Iris pigment epithelial cell (primary cell): Measurements from ENCODE around the gene ZNF532.
"Not testable (repeated sequence)": the region's sequence is repeated elsewhere in the genome, so short reads cannot be mapped to it uniquely, and the experiment has no call there.

Source experiments
- DNase-seq: peaks from one replicate; pipeline ENCODE4 v3.0.0-alpha.2; 2011; ENCODE audit warnings: low read depth

Gene ZNF532

DNA sequence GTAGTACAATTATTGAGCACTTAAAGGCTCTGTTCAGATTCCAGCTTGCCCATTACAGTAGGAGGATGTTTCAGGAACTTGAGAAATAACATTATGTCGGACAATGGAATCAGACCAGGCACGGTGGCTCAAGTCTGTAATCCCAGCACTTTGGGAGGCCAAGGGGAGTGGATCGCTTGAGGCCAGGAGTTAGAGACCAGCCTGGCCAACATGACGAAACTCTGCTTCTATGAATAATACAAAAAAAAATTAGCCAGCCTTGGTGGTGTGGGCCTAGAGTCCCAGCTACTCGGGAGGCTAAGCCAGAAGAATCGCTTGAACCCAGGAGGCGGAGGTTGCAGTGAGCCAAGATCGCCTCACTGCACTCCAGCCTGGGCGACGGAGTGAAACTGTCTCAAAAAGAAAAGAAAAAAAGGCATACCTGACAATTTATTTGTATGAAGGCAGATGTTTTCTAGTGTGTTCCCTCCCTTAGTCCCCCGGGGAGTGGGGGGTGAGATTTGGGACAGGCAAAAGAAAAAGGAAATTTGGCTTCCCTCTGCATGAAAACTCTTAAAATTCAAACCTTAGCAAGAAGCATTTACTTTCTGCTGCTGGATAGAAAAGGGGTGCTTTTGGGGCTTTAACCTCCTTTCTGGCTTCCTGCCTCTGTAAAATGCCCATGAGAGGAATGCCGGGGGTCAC is 13.7 kb upstream of the ZNF532 start:
- no peak for DNase-seq

DNA sequence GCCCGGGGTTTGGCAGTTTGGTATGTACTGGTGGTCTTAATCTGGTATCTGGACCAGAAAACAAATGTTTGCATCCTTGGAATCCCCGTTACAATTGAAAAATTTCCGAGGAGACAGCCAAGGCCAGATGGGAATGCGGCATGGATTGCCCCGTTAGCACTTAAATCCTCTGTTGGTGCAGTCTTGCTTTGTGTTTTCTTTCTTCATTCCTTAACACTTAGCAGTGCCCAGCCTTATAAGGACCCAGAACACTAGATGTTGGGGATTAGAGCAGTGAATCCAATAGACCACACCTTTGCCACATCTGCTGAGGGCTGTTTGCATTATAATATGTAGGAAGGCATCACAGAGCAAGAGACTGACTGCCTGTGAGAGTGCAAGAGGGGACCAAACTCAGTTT is 12.8 kb upstream of the ZNF532 start:
- DNase-seq = no peak

DNA sequence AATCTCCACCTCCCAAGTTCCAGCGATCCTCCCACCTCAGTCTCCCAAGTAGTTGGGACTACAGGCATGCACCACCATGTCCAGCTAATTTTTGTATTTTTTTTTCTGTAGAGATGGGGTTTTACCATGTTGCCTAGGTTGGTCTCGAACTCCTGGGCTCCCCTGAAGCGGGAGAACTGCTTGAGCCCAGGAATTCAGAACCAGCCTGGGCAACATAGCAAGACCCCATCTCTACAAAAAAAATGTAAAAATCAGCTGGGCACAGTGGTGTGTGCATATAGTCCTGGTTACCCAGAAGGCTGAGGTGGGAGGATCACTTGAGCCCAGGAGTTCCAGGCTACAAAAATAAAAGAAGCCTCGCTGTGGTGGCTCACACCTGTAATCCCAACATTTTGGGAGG is 12.0 kb upstream of the ZNF532 start:
- DNase-seq = no peak

DNA sequence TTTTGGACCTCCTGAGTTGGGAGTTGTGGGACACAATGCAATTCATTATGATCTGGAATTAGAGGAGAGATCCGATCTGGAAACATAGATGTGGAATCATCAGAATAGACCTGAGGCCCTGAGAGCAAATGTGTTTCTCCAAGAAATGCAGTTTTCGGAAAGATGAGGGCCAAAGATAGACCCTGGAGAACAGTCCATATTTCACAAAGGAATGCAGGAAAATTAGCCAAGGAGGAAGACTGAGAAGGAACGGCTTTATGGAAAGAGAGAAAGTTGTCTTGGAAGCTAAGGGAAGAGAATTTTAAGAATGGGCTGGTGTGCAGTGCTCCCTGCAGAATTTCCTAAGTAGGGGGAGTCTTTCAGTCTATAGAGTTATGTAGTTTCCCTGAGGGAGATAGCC is 11.1 kb upstream of the ZNF532 start:
- no peak for DNase-seq

DNA sequence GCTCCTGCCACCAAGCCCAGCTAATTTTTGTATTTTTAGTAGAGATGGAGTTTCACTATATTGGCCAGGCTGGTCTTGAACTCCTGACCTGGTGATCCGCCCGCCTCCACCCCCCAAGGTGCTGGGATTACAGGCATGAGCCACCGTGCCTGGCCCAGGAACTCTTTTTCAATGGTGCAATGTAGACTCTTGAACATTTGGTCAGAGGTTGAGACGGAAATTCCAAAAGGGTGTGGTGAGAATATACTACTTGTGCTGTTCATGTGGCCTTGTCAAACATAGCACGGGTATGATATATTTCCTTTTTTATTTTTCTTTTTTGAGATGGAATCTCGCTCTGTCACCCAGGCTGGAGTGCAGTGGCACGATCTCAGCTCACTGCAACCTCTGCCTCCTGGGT is 9.2 kb upstream of the ZNF532 start:
- not testable (repeated sequence) for DNase-seq

DNA sequence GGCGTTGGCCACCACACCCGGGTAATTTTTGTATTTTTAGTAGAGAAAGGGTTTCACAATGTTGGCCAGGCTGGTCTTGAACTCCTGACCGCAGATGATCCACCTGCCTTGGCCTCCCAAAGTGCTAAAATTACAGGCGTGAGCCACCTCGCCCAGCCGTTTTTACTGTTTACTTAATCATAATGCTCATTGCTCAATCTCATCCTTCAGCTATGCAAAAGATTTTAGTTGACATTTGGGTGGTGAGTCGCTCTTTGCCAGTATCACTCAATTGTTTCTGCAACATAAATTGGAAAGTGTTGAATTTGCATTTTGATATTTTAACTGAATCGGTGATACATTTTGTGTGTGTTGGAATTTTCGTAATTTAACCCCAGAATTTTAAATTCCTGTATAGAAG is 7.8 kb upstream of the ZNF532 start:
- peak; percentile 76 for DNase-seq

DNA sequence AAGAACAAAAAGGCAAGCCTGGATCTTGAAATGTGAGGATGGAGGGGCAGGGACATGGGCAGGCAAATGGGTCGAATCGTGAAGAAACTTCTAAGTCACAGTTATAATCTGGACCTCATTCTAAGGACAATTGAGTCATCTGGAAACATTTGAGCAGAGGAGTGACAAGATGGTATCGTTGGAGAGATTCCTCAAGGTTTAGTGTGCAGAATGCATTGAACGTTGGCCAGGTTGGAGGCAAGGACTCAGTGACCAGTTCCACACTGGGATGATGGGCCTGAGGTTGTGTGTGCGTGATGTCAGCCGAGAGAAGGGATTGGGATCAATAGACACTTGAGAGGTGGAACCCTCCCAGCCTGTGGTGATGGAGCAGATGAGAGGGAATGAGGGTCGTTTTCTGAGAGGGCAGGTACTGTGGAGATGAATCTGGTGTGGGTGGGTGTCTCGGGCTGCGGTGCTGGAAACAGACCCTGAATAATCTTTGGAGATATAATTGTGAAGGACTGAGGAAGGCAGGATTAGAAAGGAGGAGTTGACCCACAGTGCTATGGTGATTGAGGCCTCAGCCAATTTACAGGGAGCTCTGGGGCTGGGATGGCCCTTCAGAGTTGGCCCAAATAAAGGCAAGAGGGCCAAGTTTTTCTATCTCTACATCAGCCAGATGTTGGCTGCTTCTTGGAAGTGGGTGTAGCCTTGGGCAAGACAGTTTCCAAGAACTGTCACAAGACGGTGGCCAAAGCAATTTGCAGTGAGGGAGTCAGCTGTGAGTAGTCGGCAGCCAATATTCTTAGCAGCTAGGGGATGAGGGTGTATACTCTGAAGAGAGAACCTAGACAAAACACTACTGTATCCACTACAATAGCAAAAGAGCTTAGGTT is 5.8 kb upstream of the ZNF532 start:
- no peak for DNase-seq

DNA sequence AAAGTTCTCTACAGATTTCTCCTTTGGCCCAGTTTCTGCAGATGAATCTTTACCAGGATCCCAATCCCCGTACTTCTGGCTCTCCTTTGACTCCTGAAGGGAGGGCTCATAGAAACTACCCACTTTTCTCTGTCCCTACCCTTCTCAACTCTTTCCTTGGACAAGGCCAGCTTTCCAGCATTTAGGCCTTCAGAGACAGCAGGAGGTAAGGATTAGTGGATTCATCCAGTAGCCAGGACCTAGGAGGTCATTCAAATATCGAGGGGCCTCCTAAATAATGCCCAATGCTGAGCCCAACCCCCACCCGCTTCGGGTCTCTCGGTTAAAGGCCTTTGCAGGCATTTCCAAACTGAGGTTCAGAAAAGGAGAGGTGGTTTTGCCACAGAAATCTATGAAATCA is 4.8 kb upstream of the ZNF532 start:
- no peak for DNase-seq

DNA sequence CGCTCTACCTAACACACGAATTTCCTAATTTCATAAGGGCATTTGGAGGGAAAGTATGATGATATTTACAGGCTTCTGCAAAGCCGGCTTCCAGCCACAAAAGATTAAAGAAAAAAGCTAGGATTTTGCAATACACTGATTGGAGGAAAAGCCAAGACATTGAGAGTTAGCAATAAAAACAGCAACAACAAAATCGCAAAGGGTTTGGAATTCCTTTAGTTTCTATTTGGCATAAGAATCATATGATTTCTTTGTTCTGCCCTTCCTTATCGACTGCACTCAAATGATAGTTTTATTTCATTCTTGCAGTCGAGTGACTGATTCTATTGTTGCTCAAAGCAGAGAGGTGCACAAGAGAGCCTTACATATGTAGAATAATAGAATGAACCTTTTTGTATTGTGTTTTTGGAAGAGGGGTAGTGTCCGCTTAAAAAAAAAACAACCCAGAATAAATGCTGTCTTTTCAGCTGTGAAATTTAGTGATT is 3.9 kb upstream of the ZNF532 start:
- DNase-seq = no peak

DNA sequence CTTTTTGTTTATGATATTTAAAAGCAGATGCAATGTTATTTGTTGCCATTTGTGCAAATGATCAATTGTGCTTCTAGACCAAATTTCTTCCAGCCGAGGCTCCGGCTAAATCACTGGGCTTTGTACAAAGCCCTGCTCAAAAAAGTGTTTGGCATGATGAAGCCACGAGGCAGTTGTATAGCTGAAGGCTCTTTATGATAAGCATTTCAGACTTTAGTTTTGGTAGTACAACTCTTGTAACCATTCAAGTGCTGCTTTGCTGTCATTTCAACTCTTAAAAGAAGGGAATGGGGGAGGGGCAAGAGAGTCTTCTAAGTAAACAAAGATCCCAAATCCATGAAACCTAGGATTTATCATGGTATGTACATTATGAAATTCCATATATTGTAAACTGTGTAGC is 3.3 kb upstream of the ZNF532 start:
- DNase-seq = no peak

DNA sequence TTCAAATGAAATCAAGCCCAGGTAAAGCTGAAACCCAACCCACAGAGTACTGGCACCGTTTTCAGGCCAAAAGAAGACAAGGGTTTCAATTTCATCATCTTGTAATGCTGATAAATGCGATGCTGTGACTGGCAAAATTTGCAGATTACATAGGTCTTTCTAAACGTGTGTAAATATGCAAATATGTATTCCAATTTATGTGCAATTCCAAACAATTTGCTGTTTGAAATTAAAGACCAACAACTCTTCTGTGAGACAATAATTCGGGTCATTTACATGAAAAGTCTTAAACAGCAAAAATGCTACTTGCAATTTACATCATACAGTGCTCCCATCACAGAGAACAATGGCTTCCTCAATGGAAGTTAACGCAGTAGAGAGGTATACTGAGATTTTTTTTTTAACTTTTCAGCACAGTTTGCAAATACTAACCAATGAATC is 2.8 kb upstream of the ZNF532 start:
- DNase-seq = no peak

DNA sequence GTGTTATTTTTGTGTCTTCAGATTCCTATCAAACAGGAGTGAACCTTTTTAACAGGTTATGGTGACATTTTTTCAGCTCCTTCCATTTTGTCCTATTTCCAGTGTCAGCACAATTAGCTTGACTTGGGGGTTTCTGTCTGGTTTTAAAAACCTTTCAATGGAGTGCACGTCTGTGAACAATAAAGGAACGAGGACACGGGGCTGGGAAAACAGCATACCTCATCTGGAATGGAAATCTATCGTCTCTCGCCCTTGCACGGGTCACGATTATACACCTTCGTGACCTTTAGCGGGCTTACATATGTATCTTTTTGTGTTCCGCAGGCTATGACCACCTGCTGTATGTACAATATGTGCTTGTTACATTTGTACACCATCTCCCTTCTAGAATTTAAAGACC is 2.3 kb upstream of the ZNF532 start:
- no peak for DNase-seq

DNA sequence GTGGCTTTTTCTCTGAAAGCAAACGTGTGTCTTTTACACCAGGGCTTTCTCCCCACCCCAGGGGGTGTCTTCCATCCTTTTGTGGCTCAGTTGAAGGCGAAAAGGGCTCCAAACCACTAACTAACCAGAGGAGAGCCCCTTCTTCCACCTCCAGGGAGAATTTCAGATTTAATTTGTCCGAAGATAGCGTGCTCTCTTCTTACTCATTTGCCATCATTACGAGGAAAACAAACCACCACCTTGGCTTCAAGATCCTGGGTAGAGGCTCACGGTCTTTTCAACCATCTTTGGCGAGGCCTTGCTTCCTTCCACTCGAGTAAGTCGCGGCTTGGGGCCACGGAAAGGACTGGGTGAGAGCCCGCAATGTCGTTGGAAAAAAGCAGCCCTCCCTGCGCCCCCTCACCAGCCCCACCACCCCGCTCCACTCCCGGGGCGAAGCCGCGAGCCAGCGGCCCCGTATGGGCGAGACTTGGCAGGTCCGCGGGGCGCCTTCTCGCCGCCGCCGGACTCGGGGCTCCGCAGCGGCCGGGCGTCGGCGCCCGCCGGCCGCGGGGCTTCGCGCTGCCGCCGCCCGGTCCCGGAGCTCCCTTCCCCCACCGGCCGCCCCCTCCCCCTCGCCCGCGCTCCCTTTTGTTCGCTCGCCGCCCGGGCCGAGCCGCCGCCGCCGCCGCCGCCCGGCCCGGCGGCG is 1.7 kb upstream of the ZNF532 start:
- DNase-seq = no peak

DNA sequence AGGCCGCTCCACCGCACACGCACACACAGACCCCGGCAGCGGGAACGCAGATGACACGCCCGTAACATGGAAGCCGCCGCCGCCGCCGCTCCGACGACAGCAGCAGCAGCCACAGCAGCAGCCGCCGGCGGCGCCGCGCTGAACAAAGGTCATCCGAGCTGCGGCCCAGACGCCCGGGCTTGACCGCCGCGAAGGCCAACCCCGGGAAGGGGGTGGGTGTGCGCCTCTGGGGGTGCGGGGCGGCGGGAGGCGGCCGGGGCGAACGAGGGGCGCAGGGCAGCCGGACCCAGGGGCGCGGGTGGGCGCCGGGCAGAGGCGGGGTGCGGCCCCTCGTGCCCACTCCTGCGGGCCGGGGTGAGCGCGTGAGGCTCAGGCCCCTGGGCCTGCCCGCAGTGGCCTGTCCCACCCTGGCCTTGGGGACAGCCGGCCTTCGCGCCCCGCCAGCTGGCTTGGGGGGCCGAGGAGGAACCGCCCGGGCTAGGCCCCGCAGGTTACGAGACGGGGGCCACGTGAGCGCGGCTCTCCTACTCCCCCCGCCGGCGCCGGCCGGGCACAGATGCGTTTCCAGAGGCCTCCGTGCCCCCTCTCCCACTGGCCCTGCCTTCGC is 1.0 kb upstream of the ZNF532 start:
- DNase-seq = no peak

DNA sequence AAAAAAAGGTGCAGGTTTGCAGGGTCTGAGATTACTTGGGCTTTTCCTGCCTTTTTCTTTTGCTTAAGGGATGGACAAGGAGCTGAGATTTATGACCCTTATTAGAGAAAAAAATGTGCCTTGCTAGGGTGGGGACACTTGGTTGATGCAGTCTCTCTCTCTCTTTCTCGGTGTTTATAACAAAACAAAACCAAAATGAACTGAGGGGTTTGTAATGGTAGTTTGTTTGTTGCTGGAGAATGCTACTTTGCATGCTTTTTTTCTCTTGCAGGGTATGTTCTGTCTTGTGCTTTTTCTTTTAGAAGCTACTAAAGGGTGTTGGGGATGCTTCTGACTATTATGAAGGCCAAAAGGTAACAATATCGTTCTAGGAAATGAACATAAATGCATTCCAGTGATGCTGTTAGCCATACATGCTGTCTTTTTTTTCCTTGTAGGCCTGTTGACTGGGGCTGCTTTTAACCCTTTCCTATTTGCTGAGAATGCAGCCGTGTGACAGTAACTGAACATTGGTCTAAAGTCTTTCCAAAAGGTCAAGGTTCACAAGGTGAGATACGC is 435 bp downstream of the ZNF532 start:
- DNase-seq = no peak

DNA sequence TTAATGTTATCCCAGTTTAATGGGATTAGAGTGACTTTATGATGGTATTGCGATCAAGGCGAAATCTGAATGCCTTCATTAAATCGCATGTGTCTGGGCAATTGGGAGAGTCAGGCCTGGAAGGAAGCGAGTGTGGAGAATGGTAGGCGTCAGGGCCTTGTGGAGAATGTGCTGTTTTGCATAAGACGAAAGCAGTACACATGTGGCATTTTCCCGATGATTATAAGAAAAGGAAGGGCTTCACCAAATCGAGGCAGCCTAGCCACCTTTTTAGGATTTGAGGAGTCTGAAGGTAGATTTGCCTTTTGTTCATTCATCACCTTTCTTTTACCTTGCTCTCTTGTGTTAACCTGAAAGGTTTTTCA is 1.0 kb downstream of the ZNF532 start:
- DNase-seq = no peak

DNA sequence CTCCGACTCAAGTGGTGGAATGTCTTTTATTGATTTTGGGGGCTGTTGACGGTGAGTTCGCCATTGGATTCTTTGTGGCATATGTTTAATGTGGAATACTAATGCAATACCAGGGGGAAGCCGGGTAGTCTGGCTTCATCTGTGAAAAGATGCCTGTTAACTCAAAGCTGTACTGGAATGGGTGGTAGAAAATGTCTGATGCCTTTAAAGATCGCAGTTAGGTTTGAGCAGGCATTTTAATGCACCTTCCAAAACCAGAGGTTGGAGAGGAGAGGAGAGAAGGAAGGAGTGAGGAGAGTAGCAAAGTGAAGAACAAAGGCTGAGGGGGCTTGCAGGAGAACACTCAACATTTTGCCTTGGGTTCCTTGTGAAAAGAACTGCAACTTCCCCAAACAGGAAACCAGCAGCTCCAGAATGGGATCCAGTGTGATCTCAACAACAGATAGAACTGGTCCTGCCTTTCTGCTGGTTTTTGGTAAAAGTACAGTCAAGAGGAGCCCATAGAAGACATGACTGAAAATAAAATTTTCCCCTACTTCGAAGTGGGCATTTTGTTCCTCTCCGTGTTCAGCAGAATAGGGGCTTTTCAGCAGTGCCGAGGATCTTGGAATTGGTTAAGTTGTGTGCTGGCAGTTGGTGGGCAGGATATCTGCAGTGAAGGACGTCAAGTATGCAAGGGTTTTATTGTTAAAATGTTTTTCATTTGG is 1.5 kb downstream of the ZNF532 start:
- DNase-seq = no peak

DNA sequence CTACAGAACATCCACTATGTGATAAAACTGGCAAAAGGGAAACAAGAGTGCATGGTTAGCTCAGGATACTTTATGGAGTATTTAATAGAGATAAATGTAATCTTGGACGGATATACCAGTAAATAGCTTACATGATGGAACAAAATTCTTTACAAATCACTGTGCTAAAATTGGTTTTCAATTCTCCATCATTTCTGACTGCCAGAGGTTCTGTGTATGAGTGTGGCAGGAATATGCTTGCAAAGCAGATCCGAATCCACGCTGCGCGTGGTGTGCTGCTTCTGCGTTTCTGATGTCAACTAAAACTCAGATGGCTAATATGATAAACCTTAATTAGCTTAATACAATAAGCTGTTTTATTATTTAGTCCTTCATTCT is 2.1 kb downstream of the ZNF532 start:
- no peak for DNase-seq

DNA sequence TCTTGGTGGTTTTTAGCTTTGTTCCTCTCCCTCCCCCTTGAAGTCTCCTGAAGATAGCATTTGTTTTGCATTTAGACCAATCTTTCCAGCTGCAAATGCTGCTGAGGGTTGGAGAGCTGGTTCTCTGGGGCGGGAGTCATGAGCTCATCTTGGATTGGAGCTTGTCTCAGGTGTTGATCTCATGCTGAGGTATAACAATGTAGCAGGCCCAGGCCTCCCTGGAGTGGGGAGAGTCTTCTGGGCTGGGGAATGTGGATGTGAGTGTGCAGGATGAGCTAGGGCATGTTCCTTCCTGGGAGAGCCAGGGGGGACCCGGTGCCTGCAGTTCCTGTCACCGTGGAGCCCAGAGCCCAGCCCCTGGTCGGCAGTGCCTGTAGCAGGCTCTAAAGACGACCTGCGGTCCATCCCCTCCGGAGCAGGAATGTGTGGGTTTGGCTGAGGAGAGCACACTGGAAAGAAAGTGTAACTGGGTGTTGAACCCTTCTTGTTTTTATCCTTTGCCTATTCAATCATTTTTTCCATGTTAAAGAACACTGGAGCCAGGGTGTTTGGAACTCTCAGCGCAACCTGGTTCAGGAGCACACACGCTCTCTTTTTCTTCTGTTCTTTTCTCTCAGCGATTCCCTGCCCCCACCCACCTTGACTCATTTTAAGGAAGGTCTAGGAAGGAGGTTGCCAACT is 2.7 kb downstream of the ZNF532 start:
- no peak for DNase-seq

DNA sequence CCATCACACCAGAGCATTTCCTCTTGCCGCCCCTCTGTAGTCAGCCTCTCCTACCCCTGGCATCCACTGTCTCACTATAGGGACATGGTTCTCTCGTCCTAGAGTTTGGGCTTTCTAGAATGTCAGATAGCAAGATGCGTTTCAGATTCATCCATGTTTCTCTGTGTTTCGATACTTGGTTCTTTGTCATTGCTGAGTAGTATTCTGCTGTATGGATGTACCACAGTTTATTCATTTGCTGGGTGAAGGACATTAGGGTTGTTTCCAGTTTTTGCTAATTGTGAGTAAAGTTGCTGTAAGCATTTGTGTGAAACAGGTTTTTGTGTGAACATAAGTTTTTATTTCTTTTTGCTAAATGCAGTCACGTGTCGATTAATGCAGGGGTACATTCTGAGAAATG is 3.8 kb downstream of the ZNF532 start:
- DNase-seq = no peak

DNA sequence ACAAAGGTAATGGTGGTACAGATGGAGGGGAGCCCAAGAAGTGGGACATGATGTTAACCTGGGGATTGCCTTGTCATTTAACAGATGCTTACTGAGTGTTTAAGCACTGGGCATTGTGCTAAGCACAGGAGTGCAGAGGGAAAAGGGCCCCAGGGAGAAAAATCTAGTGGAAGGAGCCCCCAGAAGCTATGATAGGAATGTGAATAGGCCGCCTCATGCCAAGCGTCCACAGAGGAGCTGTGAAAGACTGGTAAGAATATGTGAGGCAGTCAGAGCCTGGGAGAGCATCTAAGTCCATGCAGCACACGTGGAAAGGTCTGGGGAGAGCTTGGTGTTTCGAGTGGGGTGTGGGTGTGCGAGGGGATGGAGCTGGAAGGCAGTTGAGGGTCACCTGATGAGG is 5.5 kb downstream of the ZNF532 start:
- DNase-seq = no peak
